GM23338 (cell line): ENCODE measurements around the gene SCN2B. TPM values are rescaled to one million over a fixed set of nuclear protein-coding genes. Genes with fewer than 3 reads are reported as not detected.

ENCODE experiments used
- ATAC-seq: fragments of 200-7000 bp; cut with Tn5 transposase; 3 replicates; pipeline ENCODE4 v1.9.1; 2020
- DNase-seq: peaks from one replicate; pipeline ENCODE4 v3.0.0-alpha.2; 2015; ENCODE audit warnings: low spot score
- H2AFZ ChIP-seq: fragments of 200-600 bp; sonication (generic); 2 replicates; pipeline ENCODE4 v1.8.0; 2016; ENCODE audit warnings: antibody characterized with exemption, mild to moderate bottlenecking, moderate library complexity
- H3F3A ChIP-seq: fragments of 200-600 bp; sonication (generic); replicated peaks from 2 replicates; pipeline ENCODE4 v1.8.0; 2017; ENCODE audit warnings: antibody characterized with exemption, mixed run types, low read depth
- H3K27ac ChIP-seq: fragments of 200-600 bp; sonication (generic); 2 replicates; pipeline ENCODE4 v1.6.1; 2016; ENCODE audit warnings: low read depth
- H3K27me3 ChIP-seq: fragments of 200-600 bp; sonication (generic); 2 replicates; pipeline ENCODE4 v1.8.0; 2016; ENCODE audit warnings: mild to moderate bottlenecking, mixed run types, moderate library complexity; ENCODE audit not compliant: insufficient read depth
- H3K36me3 ChIP-seq: fragments of 200-600 bp; sonication (generic); 2 replicates; pipeline ENCODE4 v1.8.0; 2016; ENCODE audit warnings: mild to moderate bottlenecking; ENCODE audit not compliant: insufficient read depth
- H3K4me1 ChIP-seq: fragments of 200-600 bp; sonication (generic); 2 replicates; pipeline ENCODE4 v1.8.0; 2016; ENCODE audit warnings: mild to moderate bottlenecking, moderate library complexity; ENCODE audit not compliant: insufficient read depth
- H3K4me2 ChIP-seq: fragments of 200-600 bp; sonication (generic); 2 replicates; pipeline ENCODE4 v1.7.1; 2017; ENCODE audit warnings: mixed run types
- H3K4me3 ChIP-seq: fragments of 200-600 bp; sonication (generic); 2 replicates; pipeline ENCODE4 v1.6.1; 2016; ENCODE audit warnings: mixed run types
- H3K79me2 ChIP-seq: fragments of 200-600 bp; sonication (generic); replicated peaks from 2 replicates; pipeline ENCODE4 v1.8.0; 2017; ENCODE audit warnings: mild to moderate bottlenecking; ENCODE audit not compliant: insufficient read depth
- H3K9me2 ChIP-seq: fragments of 200-600 bp; sonication (generic); 2 replicates; pipeline ENCODE4 v1.8.0; 2017; ENCODE audit not compliant: insufficient read depth
- H4K20me1 ChIP-seq: fragments of 200-600 bp; sonication (generic); replicated peaks from 2 replicates; pipeline ENCODE4 v1.8.0; 2017; ENCODE audit warnings: mild to moderate bottlenecking; ENCODE audit not compliant: insufficient read depth
- H3K27ac Mint-ChIP-seq: 2 replicates; pipeline ENCODE4 v1.8.0; 2020; ENCODE audit warnings: inconsistent platforms, mild to moderate bottlenecking, moderate library complexity, mixed read lengths
- H3K27me3 Mint-ChIP-seq: 3 replicates; pipeline ENCODE4 v1.8.0; 2022; ENCODE audit warnings: low read depth, mild to moderate bottlenecking, moderate library complexity, mixed read lengths, inconsistent platforms; ENCODE audit not compliant: insufficient read depth, poor library complexity
- H3K36me3 Mint-ChIP-seq: 3 replicates; pipeline ENCODE4 v1.8.0; 2021; ENCODE audit warnings: low read depth, mild to moderate bottlenecking, inconsistent platforms, moderate library complexity, mixed read lengths
- H3K4me1 Mint-ChIP-seq: 3 replicates; pipeline ENCODE4 v1.8.0; 2020; ENCODE audit warnings: mild to moderate bottlenecking, inconsistent platforms, mixed read lengths
- H3K4me3 Mint-ChIP-seq: 3 replicates; pipeline ENCODE4 v1.8.0; 2021; ENCODE audit warnings: moderate library complexity, mild to moderate bottlenecking, inconsistent platforms, mixed read lengths
- H3K9me3 Mint-ChIP-seq: 3 replicates; pipeline ENCODE4 v1.8.0; 2020; ENCODE audit warnings: moderate library complexity, mild to moderate bottlenecking, inconsistent platforms, mixed read lengths
- EZH2 ChIP-seq: fragments of 200-600 bp; sonication (generic); IDR thresholded peaks from one replicate; pipeline ENCODE4 v1.8.0; 2017; ENCODE audit warnings: antibody characterized with exemption, mild to moderate bottlenecking, low read depth; ENCODE audit not compliant: unreplicated experiment
- EZH2phosphoT487 ChIP-seq: fragments of 200-600 bp; sonication (generic); IDR thresholded peaks from one replicate; pipeline ENCODE4 v1.8.1; 2018; ENCODE audit warnings: antibody characterized with exemption; ENCODE audit not compliant: unreplicated experiment
- NANOG ChIP-seq: IDR thresholded peaks from 2 replicates; pipeline ENCODE4 v1.6.1; 2016; ENCODE audit warnings: antibody characterized with exemption, borderline replicate concordance
- POLR2AphosphoS5 ChIP-seq: IDR thresholded peaks from 2 replicates; pipeline ENCODE4 v1.6.1; 2016; ENCODE audit warnings: antibody characterized with exemption, low read depth
- ZNF331 ChIP-seq: fragments of 250-450 bp; sonication (Bioruptor Pico); IDR thresholded peaks from 2 replicates; pipeline ENCODE4 v1.5.0; 2020; ENCODE audit warnings: low read depth, mild to moderate bottlenecking, moderate library complexity
- polyA plus RNA-seq: library from polyadenylated mRNA; unstranded; fragments of >200 nt; fragmentation: Nextera tagmentation; extraction: Ambion mirVana; gene quantifications from 2 replicates; pipeline ENCODE4 v1.2.1, GENCODE V29; 2016
- total RNA-seq: library from RNA; depleted of rRNA; stranded (reverse); fragments of >200 nt; shearing (Covaris generic); gene quantifications from 2 replicates; pipeline ENCODE4 v1.2.3, GENCODE V29; 2014
- TF ChIP-seq, protein P1 (sequence below), 2 experiments: fragments of 200-600 bp in 1 of 2; sonication (generic) in 1 of 2; conservative IDR thresholded peaks; 2 replicates each; pipeline versions ENCODE4 v1.5.1 to v1.6.1; 2016 to 2017; ENCODE audit warnings: antibody characterized with exemption in 2 of 2, low read depth in 2 of 2, mild to moderate bottlenecking in 2 of 2, moderate library complexity in 1 of 2
- TF ChIP-seq, protein P2 (sequence below): IDR thresholded peaks from 2 replicates; pipeline ENCODE4 v1.6.1; 2016; ENCODE audit warnings: antibody characterized with exemption

Gene SCN2B
- total and polyA plus RNA-seq, 2 experiments from 2014 or later: 0.03 TPM; not detected in 1

DNA sequence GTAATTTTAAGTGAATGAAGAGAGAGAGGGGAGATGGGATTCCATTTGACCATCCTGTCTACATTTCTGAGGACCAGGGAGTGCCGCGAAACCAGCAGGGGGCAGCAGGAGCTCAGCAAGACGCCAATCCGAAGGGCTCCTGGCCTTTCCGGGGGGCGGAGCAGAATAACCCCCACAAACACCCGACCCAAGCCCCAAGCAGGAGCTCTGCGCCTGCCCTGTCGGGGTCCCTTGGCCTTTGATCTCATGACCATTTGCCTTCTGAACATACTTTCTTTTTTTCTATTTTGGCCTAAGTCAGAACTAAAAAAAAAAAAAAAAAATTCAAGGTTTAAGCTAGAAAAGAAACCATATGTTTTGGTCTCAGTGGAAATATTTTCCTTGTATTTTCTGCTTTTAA lies 21.9 kb upstream of the SCN2B start:
- Mint-ChIP-seq H3K9me3 (no peaks in the 10 kb centered on the region), H3K4me3 (no peak overlapping the region), H3K27me3 (peaks cover 2% of the 10 kb centered on the region), H3K27ac (no peak overlapping the region), H3K36me3 (no peaks in the 10 kb centered on the region), H3K4me1 (peaks cover 38% of the 10 kb centered on the region)
- Histone ChIP-seq H3K4me1 (peaks cover 16% of the 10 kb centered on the region), H3K4me3 (no peak overlapping the region), H3K27me3 (no peaks in the 10 kb centered on the region), H3K27ac (no peak overlapping the region), H3F3A (no peaks in the 10 kb centered on the region), H3K36me3 (no peaks in the 10 kb centered on the region), H2AFZ (peak overlapping the region; percentile 43; the same call in 1 of the 2 replicates), H4K20me1 (no peaks in the 10 kb centered on the region), H3K4me2 (0 out of 2 replicates have a peak overlapping the region, but pooled peaks have one; percentile 33), H3K79me2 (no peaks in the 10 kb centered on the region), H3K9me2 (peaks cover 6% of the 10 kb centered on the region; the same call in 1 of the 2 replicates)
- TF ChIP-seq EZH2phosphoT487: no peak
- TF ChIP-seq, protein P1, sequence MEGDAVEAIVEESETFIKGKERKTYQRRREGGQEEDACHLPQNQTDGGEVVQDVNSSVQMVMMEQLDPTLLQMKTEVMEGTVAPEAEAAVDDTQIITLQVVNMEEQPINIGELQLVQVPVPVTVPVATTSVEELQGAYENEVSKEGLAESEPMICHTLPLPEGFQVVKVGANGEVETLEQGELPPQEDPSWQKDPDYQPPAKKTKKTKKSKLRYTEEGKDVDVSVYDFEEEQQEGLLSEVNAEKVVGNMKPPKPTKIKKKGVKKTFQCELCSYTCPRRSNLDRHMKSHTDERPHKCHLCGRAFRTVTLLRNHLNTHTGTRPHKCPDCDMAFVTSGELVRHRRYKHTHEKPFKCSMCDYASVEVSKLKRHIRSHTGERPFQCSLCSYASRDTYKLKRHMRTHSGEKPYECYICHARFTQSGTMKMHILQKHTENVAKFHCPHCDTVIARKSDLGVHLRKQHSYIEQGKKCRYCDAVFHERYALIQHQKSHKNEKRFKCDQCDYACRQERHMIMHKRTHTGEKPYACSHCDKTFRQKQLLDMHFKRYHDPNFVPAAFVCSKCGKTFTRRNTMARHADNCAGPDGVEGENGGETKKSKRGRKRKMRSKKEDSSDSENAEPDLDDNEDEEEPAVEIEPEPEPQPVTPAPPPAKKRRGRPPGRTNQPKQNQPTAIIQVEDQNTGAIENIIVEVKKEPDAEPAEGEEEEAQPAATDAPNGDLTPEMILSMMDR (conservative IDR thresholded peaks at IDR 0.05; ENCODE audit: low read depth in 2 of 2): peak; percentile 89 to 94
- DNase-seq (peak; percentile 87), ATAC-seq (peak; percentile 87)

DNA sequence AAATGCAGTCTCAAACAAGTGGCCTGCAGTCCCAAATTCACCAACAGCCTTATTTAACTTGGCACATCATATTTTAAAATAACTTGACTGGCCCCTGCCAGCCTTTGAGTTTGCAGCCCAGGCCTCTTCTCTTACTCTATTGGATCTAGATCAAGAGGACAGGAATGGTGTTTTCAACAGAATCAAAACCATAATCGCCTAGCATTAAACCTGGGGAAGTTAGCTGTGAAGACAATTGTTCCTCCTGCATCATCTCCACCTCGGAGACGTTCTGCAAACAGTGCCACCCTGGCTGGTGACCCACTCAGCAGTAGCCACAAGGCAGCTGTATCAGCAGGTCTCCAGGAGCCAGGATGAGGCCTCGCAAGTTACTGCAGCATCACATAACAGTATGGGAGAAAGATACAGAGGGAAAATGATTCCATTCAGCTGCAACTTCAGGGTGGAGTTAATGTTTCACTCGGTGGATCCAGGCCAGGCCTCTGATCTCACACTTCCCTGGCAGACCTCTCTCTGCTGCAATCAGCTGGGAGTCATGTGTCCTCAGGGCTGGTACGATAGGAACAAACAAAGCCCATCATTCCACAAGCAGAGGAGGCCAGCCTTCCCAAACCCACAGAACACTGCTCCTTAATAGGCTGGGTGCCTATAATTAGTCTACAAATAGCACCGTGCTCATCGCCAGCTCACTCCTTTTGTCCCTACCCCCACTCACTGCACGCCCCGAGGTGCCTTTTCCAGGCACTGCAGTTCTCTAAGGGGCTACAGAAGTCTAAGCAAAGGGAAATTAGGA lies 18.6 kb upstream of the SCN2B start:
- Histone ChIP-seq H2AFZ (peak overlapping the region; percentile 59; the same call in 1 of the 2 replicates), H3K4me1 (peaks cover 16% of the 10 kb centered on the region), H3K79me2 (no peaks in the 10 kb centered on the region), H3K4me3 (no peak overlapping the region), H3K36me3 (no peaks in the 10 kb centered on the region), H4K20me1 (no peaks in the 10 kb centered on the region), H3K27me3 (no peaks in the 10 kb centered on the region), H3F3A (no peaks in the 10 kb centered on the region), H3K4me2 (no peak overlapping the region; the same call in 1 of the 2 replicates), H3K27ac (no peak overlapping the region), H3K9me2 (peaks cover 4% of the 10 kb centered on the region; the same call in 1 of the 2 replicates)
- no peak overlapping the region; the same call in 2 of the 3 replicates for H3K4me3 Mint-ChIP-seq
- no peak for DNase-seq
- no peak overlapping the region for H3K27ac Mint-ChIP-seq
- H3K9me3 Mint-ChIP-seq: peaks cover 22% of the 10 kb centered on the region
- 0 out of 3 replicates have a peak, but pooled peaks have one; percentile 20 for ATAC-seq
- H3K36me3 Mint-ChIP-seq: peaks cover 4% of the 10 kb centered on the region; the same call in 2 of the 3 replicates
- H3K27me3 Mint-ChIP-seq: peaks cover 2% of the 10 kb centered on the region
- TF ChIP-seq POLR2AphosphoS5 (no peak), NANOG (no peak), ZNF331 (no peak), EZH2 (no peak), EZH2phosphoT487 (no peak)
- TF ChIP-seq, protein P1 (conservative IDR thresholded peaks at IDR 0.05; ENCODE audit: low read depth in 2 of 2): no peak
- TF ChIP-seq, protein P2, sequence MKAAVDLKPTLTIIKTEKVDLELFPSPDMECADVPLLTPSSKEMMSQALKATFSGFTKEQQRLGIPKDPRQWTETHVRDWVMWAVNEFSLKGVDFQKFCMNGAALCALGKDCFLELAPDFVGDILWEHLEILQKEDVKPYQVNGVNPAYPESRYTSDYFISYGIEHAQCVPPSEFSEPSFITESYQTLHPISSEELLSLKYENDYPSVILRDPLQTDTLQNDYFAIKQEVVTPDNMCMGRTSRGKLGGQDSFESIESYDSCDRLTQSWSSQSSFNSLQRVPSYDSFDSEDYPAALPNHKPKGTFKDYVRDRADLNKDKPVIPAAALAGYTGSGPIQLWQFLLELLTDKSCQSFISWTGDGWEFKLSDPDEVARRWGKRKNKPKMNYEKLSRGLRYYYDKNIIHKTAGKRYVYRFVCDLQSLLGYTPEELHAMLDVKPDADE: no peak
- H3K4me1 Mint-ChIP-seq: peaks cover 38% of the 10 kb centered on the region
